Measurements from ENCODE around the gene FAM107B. TPM values are rescaled to one million over a fixed set of nuclear protein-coding genes. Genes with fewer than 3 reads are reported as not detected.

FAM107B gene
- total RNA-seq, 1 donor from 2014 or later = 220 TPM

DNA sequence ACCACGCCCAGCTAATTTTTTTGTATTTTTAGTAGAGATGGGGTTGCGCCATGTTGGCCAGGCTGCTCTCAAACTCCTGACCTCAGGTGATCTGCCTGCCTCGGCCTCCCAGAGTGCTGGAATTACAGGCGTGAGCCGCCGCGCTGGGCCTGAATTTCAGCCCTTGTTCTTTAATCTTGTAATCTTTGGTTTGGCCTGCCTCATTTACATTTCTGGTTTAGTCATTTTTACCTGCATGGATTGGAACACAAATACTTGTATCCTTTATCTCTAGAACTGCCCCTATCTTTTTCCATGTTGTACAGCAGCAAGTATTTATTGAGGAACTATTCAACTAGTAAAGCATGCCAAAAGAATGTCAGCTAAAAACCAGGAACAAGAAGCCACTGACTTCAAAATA lies 248.4 kb downstream of the FAM107B start:
- intact Hi-C loops (cut with micrococcal nuclease) = no loop called here

DNA sequence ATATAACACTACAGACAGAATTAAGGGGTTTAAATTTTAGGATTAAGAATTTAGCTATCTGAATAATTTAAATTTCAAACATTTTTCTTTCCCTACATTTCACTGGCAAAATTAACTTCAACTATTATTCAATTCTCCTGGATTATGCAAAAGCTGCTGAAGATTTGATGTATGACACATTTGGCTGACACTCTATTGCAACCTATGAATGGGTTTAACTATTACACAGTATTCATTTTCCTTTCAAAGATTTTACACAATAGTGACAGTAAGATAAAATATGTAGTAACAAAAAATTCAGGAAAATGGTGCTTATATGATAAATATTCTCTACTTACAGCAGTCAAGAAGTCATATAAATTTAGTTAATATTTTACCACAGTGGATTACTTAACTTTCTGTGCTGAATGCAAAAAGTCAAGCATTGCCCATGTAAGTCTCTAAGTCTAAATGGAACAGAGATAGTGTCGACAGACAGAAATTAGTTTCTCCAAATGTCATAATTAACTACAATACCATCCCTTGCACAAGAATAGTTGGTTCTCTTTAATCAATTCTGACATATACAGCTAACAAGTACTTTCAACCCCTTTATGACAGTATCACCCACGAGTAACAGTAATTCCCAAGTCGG lies 249.9 kb downstream of the FAM107B start:
- intact Hi-C loops (cut with micrococcal nuclease) = no loop called here

- intact Hi-C loops (cut with micrococcal nuclease) = no loop called here
These were observed 251.4 kb downstream of the FAM107B start for GRCh38 chr10:14523286-14523685.

DNA sequence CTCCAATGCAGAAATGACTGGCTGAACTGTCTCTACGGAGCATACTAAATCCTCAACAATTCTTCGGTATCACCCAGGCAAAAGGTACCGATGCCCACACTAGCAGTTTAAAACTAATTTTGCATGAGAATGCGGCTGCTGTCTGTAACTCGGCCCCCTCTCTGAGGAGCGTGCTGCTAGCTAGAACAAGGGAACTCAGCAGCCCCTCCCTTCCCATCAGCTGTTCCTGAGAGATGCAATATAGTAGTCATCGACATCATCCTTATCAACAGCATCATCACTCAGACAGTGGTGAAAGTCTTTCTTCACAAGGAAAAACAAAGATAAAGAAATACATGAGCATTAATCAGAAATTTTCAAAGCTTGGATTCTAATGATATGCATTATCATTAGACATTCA lies 254.9 kb downstream of the FAM107B start:
- intact Hi-C loops (cut with micrococcal nuclease) = no loop called here

- intact Hi-C loops (cut with micrococcal nuclease) = no loop called here
These were observed 256.5 kb downstream of the FAM107B start for GRCh38 chr10:14518149-14518548.

DNA sequence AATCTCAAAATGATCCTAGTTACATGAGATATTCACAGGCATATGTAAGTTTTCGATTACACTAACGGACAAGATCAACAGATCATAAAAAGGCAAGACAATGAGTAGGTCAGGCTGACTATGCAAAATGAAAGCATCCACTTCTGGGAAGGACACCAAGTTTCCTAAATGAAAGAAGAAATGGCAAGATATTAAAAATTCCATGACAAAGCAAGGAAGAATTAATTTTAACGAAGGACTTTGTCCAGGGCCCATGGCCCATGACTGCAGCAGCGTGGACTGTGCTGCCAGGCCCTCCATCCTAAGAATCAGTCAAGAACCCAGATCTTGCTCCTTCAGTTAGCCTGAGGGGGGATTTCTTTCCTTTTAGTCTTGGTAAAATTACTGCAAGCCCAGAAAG lies 261.6 kb downstream of the FAM107B start:
- intact Hi-C loops (cut with micrococcal nuclease) = no loop called here

- intact Hi-C loops (cut with micrococcal nuclease) = no loop called here
These were observed 264.4 kb downstream of the FAM107B start for GRCh38 chr10:14510346-14510745.

DNA sequence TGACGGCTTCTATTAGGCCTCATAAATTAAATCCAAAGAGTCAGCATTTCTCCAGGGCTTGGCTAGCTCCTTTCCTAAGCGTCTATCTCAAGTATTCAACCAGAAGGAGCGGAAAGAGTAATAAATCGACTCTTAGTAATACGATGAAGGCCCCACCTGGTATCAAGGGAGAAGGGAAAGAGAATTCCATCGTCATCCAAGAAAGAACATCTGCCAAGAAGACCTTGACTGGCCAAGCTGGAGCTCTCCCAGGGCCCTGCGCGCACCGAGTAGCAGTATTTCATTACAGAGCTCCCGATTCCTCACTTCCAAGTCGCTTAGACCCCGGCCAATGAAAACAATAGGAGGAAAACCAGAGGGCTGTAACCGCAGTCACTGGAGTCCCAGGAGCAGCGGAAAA lies 266.0 kb downstream of the FAM107B start:
- intact Hi-C loops (cut with micrococcal nuclease) = loop anchor here (5.0 kb wide), 1 partner anchor 139 kb away; no protein-coding TSS in a partner anchor

DNA sequence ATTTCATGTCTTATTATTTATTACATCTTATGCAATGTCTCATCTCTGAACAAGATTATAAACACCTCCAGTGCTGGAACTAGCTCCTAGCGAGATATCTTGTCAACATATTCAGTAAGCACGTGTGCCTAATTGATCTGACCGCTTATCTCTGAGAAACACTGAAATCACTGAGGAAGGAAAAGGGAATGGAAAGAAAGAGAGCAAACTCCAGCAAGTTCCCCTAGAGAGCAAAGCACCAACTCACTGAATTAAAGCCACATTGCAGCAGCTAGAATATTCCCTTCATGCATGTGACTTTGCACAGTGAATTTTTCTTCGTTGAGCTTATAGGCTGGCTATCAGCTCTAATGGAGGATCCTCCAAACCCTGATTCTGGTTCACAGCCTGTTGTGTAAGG lies 266.9 kb downstream of the FAM107B start:
- intact Hi-C loops (cut with micrococcal nuclease) = loop anchor here (1.0 to 5.0 kb wide), 3 partner anchors 21 to 140 kb away; no protein-coding TSS in a partner anchor

- intact Hi-C loops (cut with micrococcal nuclease) = loop anchor here (1.0 to 5.0 kb wide), 3 partner anchors 22 to 140 kb away; no protein-coding TSS in a partner anchor
These were observed 267.5 kb downstream of the FAM107B start for GRCh38 chr10:14507176-14507575.

DNA sequence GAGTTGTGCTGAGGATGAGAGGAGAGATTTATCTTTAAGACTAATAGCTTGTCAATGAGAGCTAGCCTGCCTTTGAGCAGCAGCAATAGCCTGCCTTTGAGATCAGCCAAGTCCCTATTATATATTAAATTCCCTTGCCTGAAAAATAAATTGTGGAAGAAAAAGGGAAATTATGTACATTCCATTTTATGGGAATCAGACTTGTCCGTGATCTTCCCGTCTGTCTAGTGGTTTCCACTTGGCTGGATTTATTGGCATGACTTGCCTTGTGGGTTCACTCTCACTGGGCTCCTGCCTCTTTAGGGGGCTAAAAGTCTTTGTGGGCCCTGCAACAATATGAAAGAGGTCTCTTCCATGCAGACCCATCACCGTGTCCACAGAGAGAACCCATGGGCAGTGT lies 272.3 kb downstream of the FAM107B start:
- intact Hi-C loops (cut with micrococcal nuclease) = no loop called here

DNA sequence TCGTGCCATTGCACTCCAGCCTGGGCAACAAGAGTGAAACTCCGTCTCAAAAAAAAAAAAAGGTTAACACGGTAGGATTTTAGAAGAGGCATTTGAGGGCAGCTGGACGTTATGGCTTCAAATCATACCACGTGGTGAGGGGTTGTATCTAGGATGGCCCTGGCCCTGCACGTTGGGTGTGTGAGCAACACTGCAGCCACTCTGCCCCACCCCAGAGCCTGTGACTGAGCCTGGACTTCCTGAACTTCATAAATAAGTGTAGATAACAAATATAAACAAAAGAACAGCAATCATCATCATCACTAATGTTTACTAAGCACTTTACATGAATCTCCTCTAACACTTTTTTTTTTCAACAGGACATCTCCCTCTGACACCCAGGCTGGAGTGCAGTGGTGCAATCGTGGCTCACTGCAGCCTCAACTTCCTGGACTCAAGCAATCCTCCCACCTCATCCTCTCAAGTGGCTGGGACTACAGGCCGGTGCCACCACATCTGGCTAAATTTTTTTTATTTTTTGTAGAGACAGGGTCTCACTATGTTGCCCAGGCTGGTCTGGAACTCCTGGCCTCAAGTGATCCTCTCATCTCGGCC lies 274.4 kb downstream of the FAM107B start:
- intact Hi-C loops (cut with micrococcal nuclease) = no loop called here

- intact Hi-C loops (cut with micrococcal nuclease) = loop anchor here (1.0 to 10.0 kb wide), 9 partner anchors 44 to 715 kb away; partner anchors contain the start of genes CDNF, HSPA14, MSANTD7 and SUV39H2
These were observed 275.1 kb downstream of the FAM107B start for GRCh38 chr10:14499601-14499904.

DNA sequence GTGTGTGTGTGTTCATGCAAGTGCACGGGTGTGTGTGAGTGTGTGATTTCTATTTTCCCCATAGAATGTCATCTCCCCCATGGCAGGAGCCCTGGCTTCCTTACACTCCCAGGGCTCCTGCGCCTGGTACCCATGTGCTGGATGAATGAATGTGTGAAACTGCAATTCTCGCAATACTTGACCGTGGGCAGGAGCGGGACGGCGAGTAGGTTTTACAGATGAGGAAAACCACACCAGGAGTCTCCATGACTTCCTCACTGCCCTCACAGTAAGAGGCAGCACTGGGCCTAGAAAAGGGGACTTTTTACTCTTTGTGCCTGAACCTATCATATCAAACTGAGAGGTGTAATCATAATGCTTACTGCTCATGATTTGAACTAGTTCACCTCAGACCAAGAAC lies 276.4 kb downstream of the FAM107B start:
- intact Hi-C loops (cut with micrococcal nuclease) = loop anchor here (10.0 kb wide), 1 partner anchor 714 kb away; no protein-coding TSS in a partner anchor

DNA sequence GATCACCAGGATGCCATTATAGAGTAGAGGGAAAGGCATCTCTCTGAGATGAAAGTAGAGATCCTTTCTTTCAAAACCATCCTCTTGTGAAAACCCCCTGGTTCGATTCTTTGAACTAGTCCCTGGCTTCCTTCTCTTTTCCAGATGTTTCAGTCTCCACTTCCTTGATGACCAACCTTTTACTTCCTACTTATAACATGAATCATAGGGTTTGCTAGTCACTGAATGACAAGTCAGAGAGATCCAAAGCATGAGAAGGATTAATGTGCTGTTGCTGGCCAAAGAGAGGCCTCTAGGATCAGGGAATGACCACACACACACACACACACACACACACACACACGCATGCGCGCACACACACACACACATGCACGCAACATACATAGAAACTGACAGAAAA lies 282.9 kb downstream of the FAM107B start:
- intact Hi-C loops (cut with micrococcal nuclease) = loop anchor here (10.0 kb wide), 1 partner anchor 707 kb away; no protein-coding TSS in a partner anchor

DNA sequence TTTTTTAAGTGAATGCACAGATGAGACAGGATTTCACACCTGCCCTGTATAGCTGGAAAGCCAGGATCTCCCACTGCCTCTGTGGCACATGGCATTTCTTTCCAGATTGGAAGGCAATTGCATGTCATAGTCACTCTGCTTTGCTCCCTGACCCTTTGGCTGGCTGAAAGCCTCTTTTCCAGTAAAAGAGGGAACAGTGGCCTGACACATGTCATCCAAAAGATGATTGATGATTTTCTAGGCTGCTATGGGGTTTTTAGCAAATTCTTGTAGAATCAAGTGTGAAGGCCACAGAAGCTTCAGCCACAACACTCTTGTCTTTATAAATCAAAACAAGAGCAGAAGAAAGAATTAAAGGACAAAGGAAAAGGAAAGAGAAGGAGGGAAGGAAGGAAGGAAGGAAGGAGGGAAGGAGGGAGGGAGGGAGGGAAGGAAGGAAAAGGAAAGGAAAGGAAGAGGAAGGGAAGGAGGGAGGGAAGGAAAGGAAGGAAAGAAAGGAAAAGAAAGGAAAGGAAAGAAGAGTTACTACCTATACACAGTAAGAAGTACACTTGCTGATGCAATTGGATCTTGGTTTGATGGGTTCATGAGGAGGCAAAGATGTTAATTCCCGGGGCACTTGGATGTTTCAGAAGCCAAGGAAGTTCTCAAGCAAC lies 285.0 kb downstream of the FAM107B start:
- intact Hi-C loops (cut with micrococcal nuclease) = loop anchor here (10.0 kb wide), 1 partner anchor 705 kb away; no protein-coding TSS in a partner anchor

- intact Hi-C loops (cut with micrococcal nuclease) = no loop called here
These were observed 287.2 kb downstream of the FAM107B start for GRCh38 chr10:14487488-14487883.

GRCh38 chr10:14486777-14487487 lies 287.8 kb downstream of the FAM107B start:
- intact Hi-C loops (cut with micrococcal nuclease) = no loop called here

GRCh38 chr10:14485986-14486385 lies 288.7 kb downstream of the FAM107B start:
- intact Hi-C loops (cut with micrococcal nuclease) = no loop called here

DNA sequence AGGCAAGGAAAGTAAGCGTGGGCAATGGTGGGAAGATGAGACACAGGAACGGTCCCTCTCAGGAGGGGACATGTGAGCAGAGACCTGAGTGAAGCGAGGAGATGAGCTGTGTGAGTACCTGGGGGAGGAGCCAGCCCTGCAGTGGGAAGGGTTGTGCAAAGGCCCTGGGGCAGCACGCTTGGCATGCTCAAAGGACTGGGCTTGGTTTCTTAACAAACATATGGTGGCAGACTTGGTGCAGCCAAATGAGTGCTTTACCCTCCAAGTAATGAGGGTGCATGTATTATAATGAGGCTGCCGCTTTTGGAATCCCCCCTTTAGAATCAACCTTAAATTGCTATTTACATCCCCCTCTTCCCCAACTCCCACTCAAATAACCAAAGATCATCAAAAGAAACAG lies 291.3 kb downstream of the FAM107B start:
- intact Hi-C loops (cut with micrococcal nuclease) = no loop called here

- intact Hi-C loops (cut with micrococcal nuclease) = no loop called here
These were observed 292.9 kb downstream of the FAM107B start for GRCh38 chr10:14481752-14482151.

DNA sequence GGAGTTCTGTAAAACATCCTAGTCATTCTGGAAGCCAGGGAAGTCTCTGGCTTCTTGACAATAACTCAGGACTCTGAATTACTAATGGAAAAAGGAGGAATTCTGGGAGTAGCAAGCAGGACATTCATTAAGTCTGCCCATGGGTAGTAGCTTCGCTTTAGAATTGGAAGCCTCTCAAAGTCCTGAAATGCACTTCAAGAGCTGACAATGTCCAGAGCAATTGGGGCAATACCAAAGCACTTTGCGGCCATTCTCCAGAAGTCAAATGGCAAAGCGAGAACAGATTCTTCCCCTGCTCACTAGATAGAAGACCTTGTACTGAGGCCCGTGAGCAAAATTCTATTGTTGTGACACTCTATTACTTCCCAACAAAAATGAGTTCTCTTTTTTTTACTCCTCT lies 293.7 kb downstream of the FAM107B start:
- intact Hi-C loops (cut with micrococcal nuclease) = no loop called here

Data from T-helper 1 cell treated with Interleukin-12 subunit alpha and Interleukin-12 subunit beta and Interleukin-4 antibody, amounts not matched to agents 30 ng/mL and 1 ng/mL, for 36 hours (primary cell).